Activated naive CD4-positive, alpha-beta T cell treated with anti-CD3 and anti-CD28 coated beads, Interleukin-2, amount 50 U/mL, for 24 hours (primary cell): ENCODE measurements around the gene TMEM108.

ENCODE experiments used
- H3K27ac Mint-ChIP-seq: one replicate; pipeline ENCODE4 v1.8.0; 2021; ENCODE audit warnings: mild to moderate bottlenecking, mixed read lengths
- H3K27me3 Mint-ChIP-seq: one replicate; pipeline ENCODE4 v1.8.0; 2021; ENCODE audit warnings: mixed read lengths
- H3K36me3 Mint-ChIP-seq: one replicate; pipeline ENCODE4 v1.8.0; 2021; ENCODE audit warnings: mixed read lengths
- H3K4me1 Mint-ChIP-seq: one replicate; pipeline ENCODE4 v1.8.0; 2021; ENCODE audit warnings: mixed read lengths
- H3K4me3 Mint-ChIP-seq: one replicate; pipeline ENCODE4 v1.8.0; 2021; ENCODE audit warnings: mild to moderate bottlenecking, mixed read lengths
- H3K9me3 Mint-ChIP-seq: one replicate; pipeline ENCODE4 v1.8.0; 2021; ENCODE audit warnings: mixed read lengths

Gene TMEM108

GRCh38 chr3:133079621-133080020 lies 41.4 kb downstream of the TMEM108 start:
- Mint-ChIP-seq H3K9me3 (no peaks in the 10 kb centered on the region), H3K4me1 (no peaks in the 10 kb centered on the region), H3K4me3 (no peak overlapping the region), H3K27ac (no peak overlapping the region), H3K36me3 (no peaks in the 10 kb centered on the region), H3K27me3 (peaks cover 2% of the 10 kb centered on the region)

DNA sequence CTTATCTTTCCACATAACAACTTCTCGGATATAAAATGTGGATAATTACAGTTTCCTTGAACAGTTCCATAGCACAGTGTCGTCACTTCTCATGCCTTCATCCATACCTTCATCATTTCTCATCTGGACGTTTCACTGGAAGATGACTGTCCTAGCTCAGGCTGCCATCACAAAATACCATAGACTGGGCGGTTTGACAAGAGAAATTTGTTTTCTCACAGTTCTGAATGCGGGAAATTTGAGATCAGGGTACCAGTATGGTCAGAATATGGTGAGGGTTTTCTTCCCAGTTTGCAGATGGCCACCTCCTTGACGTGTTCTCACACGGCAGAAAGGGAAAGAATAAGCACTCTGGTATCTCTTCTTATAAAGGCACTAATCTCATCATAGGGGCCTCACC lies 42.8 kb downstream of the TMEM108 start:
- no peaks in the 10 kb centered on the region for H3K36me3 Mint-ChIP-seq
- H3K4me1 Mint-ChIP-seq, result no peaks in the 10 kb centered on the region
- no peak overlapping the region for H3K27ac Mint-ChIP-seq
- no peaks in the 10 kb centered on the region for H3K27me3 Mint-ChIP-seq
- no peak overlapping the region for H3K4me3 Mint-ChIP-seq
- no peaks in the 10 kb centered on the region for H3K9me3 Mint-ChIP-seq

GRCh38 chr3:133083395-133083794 lies 45.2 kb downstream of the TMEM108 start:
- no peaks in the 10 kb centered on the region for H3K4me1 Mint-ChIP-seq
- H3K4me3 Mint-ChIP-seq, result no peak overlapping the region
- no peaks in the 10 kb centered on the region for H3K27me3 Mint-ChIP-seq
- no peaks in the 10 kb centered on the region for H3K36me3 Mint-ChIP-seq
- H3K27ac Mint-ChIP-seq, result no peak overlapping the region
- no peaks in the 10 kb centered on the region for H3K9me3 Mint-ChIP-seq

- Mint-ChIP-seq H3K4me1 (no peaks in the 10 kb centered on the region), H3K9me3 (no peaks in the 10 kb centered on the region), H3K36me3 (no peaks in the 10 kb centered on the region), H3K27ac (no peak overlapping the region), H3K27me3 (peaks cover 1% of the 10 kb centered on the region), H3K4me3 (no peak overlapping the region)
These were observed 51.8 kb downstream of the TMEM108 start for GRCh38 chr3:133089906-133090485.

DNA sequence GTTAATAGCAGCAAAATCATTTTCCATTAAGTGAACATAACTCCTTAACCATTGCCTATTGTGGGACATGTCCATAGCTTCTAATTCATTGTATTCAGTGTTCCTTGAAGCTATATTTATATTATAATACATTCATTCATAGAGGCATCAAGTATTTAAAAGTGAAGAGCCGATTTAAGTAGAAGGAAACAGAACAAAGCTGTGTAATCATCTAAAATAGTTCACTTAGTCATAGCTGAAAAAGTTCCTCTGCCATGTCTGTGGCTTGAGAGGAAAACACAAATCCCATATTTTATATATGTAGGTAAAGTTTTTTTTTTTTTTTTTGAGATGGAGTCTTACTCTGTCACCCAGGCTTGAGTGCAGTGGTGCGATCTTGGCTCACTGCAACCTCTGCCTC lies 54.5 kb downstream of the TMEM108 start:
- no peak overlapping the region for H3K27ac Mint-ChIP-seq
- H3K4me1 Mint-ChIP-seq, result no peaks in the 10 kb centered on the region
- no peaks in the 10 kb centered on the region for H3K9me3 Mint-ChIP-seq
- H3K4me3 Mint-ChIP-seq, result no peak overlapping the region
- peaks cover 1% of the 10 kb centered on the region for H3K27me3 Mint-ChIP-seq
- H3K36me3 Mint-ChIP-seq, result no peaks in the 10 kb centered on the region

- H3K36me3 Mint-ChIP-seq, result no peaks in the 10 kb centered on the region
- no peak overlapping the region for H3K27ac Mint-ChIP-seq
- H3K27me3 Mint-ChIP-seq, result peaks cover 1% of the 10 kb centered on the region
- H3K4me1 Mint-ChIP-seq, result no peaks in the 10 kb centered on the region
- H3K9me3 Mint-ChIP-seq, result no peaks in the 10 kb centered on the region
- no peak overlapping the region for H3K4me3 Mint-ChIP-seq
These were observed 55.2 kb downstream of the TMEM108 start for GRCh38 chr3:133093366-133093765.

DNA sequence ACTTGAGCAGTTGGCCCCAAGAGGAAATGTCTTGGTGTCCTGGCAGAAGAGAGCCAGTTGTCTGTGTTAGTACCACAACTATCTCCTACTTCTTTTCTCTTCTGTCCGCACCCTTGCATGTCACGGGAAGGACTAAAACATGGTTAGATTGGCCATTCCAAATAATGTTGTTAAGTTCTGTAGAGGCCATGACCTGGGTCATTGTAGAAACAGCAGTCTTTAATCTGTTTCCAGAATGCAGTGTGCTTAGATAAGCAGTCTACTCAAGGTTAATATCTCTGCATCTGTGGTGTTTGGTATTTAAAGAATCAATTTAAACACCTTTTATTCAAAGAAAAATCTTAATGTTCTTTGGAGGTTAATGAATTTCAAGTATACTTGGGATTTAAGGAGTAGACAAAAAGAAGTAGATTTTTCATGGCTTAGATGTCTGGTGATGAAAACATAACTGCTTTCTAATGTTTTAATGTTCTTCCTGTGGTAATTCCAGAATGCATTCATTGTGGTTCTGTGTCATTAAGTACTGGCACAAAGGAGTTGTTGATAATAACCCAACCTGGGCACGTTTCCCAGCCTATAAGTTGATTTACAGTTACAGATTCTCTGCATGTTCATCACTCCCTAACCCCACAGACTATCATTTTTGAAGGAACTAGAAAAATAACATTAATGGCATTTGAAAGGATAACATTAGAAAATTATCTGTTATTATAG lies 58.9 kb downstream of the TMEM108 start:
- H3K36me3 Mint-ChIP-seq, result no peaks in the 10 kb centered on the region
- no peaks in the 10 kb centered on the region for H3K4me1 Mint-ChIP-seq
- H3K27ac Mint-ChIP-seq, result no peak overlapping the region
- H3K9me3 Mint-ChIP-seq, result no peaks in the 10 kb centered on the region
- no peak overlapping the region for H3K4me3 Mint-ChIP-seq
- H3K27me3 Mint-ChIP-seq, result peaks cover 3% of the 10 kb centered on the region

DNA sequence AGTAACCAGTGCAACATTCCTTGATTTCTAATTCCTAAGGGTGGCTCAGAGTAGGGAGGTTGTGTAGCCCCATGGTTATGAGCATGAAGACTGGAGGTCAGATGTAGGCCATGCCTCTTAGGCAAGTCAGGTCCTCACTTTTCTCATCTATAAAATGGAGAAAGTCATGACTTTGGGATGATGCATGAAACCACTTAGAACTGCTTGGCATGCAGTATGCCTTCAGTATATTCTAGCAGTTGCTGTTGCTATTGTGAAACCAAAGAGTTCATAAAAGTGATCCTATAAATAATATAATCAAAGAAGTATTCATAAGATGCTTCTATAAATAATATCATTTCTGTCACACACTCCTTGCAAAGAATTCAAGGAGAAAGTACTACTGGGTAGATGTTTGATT lies 65.5 kb downstream of the TMEM108 start:
- no peaks in the 10 kb centered on the region for H3K9me3 Mint-ChIP-seq
- H3K4me3 Mint-ChIP-seq, result no peak overlapping the region
- no peaks in the 10 kb centered on the region for H3K36me3 Mint-ChIP-seq
- no peak overlapping the region for H3K27ac Mint-ChIP-seq
- no peaks in the 10 kb centered on the region for H3K4me1 Mint-ChIP-seq
- peaks cover 3% of the 10 kb centered on the region for H3K27me3 Mint-ChIP-seq

DNA sequence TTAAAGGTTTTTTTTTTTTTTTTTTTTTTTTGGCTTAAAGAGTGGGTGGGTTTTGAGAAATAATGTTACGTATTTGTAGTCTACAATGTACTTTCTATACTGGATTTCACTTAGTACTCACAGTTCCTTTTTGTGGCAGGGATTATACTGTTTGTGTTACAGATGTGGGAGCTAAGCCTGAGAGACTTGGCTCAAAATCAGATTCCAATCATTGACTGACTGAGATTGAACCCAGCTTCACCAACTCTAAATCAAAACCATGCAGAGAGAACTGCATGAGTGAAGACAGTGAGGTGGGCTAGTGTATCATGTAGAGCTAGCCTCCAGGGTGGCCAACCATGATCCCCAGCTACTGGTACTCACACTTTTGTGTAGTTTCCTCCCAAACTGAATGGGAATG lies 68.0 kb downstream of the TMEM108 start:
- H3K4me1 Mint-ChIP-seq, result no peaks in the 10 kb centered on the region
- H3K4me3 Mint-ChIP-seq, result no peak overlapping the region
- H3K36me3 Mint-ChIP-seq, result no peaks in the 10 kb centered on the region
- H3K9me3 Mint-ChIP-seq, result no peaks in the 10 kb centered on the region
- no peak overlapping the region for H3K27ac Mint-ChIP-seq
- H3K27me3 Mint-ChIP-seq, result peaks cover 3% of the 10 kb centered on the region

DNA sequence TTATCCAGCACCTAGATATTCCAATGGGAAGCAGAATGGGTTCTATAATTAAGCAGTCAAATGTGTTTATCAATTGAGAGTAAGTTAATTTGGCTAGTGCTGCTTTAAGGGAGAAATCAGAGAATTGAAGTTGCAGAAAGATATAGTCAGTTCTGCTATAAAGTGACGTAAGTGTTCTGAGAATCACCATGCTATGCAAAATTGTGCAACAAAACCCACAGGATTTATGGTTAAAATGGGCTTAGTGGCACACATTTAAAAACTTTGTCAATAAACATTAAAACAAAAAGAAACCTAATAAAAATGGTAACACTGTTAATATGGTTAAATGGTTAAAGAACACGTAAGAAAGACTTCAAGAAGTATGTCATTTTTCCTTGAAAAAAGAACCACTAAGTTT lies 74.5 kb downstream of the TMEM108 start:
- Mint-ChIP-seq H3K4me3 (no peak overlapping the region), H3K4me1 (no peaks in the 10 kb centered on the region), H3K9me3 (no peaks in the 10 kb centered on the region), H3K36me3 (no peaks in the 10 kb centered on the region), H3K27ac (no peak overlapping the region), H3K27me3 (peaks cover 3% of the 10 kb centered on the region)

- Mint-ChIP-seq H3K4me3 (no peak overlapping the region), H3K27ac (no peak overlapping the region), H3K9me3 (no peaks in the 10 kb centered on the region), H3K27me3 (peaks cover 2% of the 10 kb centered on the region), H3K36me3 (no peaks in the 10 kb centered on the region), H3K4me1 (no peaks in the 10 kb centered on the region)
These were observed 75.3 kb downstream of the TMEM108 start for GRCh38 chr3:133113526-133113925.

DNA sequence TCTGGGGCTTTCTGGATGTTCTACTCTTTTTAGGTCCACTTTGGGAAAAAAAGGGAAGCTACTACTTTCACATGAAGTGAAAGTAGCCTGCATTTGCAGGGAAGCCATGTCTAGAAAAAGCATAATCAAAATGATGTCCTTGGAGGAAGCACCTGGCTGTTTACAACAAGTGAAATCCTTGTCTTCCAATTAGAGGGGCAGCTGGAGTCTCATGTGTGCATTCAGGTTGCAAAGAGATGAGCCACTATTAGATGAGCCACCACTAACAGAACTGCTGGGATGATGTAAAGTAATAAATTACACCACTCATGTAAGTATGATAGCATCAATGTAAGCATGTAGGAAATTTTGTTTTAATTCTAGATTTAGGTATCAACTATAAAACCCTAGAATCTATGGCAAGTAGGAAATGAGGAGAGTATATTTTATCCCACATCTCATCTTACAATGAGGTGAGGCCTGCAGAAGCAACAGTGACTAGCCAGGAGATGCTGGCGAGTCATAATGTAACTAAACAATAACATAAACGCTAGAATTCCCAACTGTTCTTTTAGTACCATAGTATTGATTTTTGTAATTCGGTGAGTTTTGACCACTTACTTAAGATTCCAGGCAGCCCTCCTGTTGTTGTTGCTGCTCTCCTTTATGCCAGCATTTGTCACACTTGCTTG lies 75.9 kb downstream of the TMEM108 start:
- Mint-ChIP-seq H3K36me3 (no peaks in the 10 kb centered on the region), H3K27me3 (peaks cover 1% of the 10 kb centered on the region), H3K9me3 (no peaks in the 10 kb centered on the region), H3K4me1 (no peaks in the 10 kb centered on the region), H3K4me3 (no peak overlapping the region), H3K27ac (no peak overlapping the region)

- no peak overlapping the region for H3K4me3 Mint-ChIP-seq
- peaks cover 1% of the 10 kb centered on the region for H3K27me3 Mint-ChIP-seq
- H3K27ac Mint-ChIP-seq, result no peak overlapping the region
- no peaks in the 10 kb centered on the region for H3K9me3 Mint-ChIP-seq
- H3K36me3 Mint-ChIP-seq, result no peaks in the 10 kb centered on the region
- no peaks in the 10 kb centered on the region for H3K4me1 Mint-ChIP-seq
These were observed 77.0 kb downstream of the TMEM108 start for GRCh38 chr3:133115176-133115575.

- no peaks in the 10 kb centered on the region for H3K4me1 Mint-ChIP-seq
- no peaks in the 10 kb centered on the region for H3K36me3 Mint-ChIP-seq
- no peaks in the 10 kb centered on the region for H3K9me3 Mint-ChIP-seq
- no peak overlapping the region for H3K27ac Mint-ChIP-seq
- H3K4me3 Mint-ChIP-seq, result no peak overlapping the region
- H3K27me3 Mint-ChIP-seq, result no peaks in the 10 kb centered on the region
These were observed 79.2 kb downstream of the TMEM108 start for GRCh38 chr3:133117342-133117741.

GRCh38 chr3:133119176-133119575 lies 81.0 kb downstream of the TMEM108 start:
- no peaks in the 10 kb centered on the region for H3K4me1 Mint-ChIP-seq
- H3K9me3 Mint-ChIP-seq, result no peaks in the 10 kb centered on the region
- H3K36me3 Mint-ChIP-seq, result no peaks in the 10 kb centered on the region
- H3K4me3 Mint-ChIP-seq, result no peak overlapping the region
- H3K27ac Mint-ChIP-seq, result no peak overlapping the region
- H3K27me3 Mint-ChIP-seq, result no peaks in the 10 kb centered on the region

- H3K27me3 Mint-ChIP-seq, result no peaks in the 10 kb centered on the region
- H3K4me1 Mint-ChIP-seq, result no peaks in the 10 kb centered on the region
- H3K36me3 Mint-ChIP-seq, result no peaks in the 10 kb centered on the region
- H3K27ac Mint-ChIP-seq, result no peak overlapping the region
- no peak overlapping the region for H3K4me3 Mint-ChIP-seq
- H3K9me3 Mint-ChIP-seq, result no peaks in the 10 kb centered on the region
These were observed 83.3 kb downstream of the TMEM108 start for GRCh38 chr3:133121450-133121849.
